ENCODE data around the gene KCNT2. TPM values are rescaled to one million over a fixed set of nuclear protein-coding genes. Genes with fewer than 3 reads are reported as not detected.

Gene KCNT2
- total RNA-seq, 1 experiment from 2014 or later, result 9.1 TPM

- no peak overlapping the region for H2BK15ac ChIP-seq (ENCODE audit: low read depth, low read length)
- no peak overlapping the region for H3K56ac ChIP-seq (ENCODE audit: insufficient read length, low read depth, low read length)
- Mint-ChIP-seq H3K4me1 (peaks cover 16 to 22% of the 10 kb centered on the region in 2 experiments), H3K9me3 (no peaks in the 10 kb centered on the region), H3K27me3 (ENCODE audit: low read depth) (no peaks in the 10 kb centered on the region), H3K36me3 (ENCODE audit: insufficient read depth in 1 of 3, low read depth in 3 of 3) (peaks cover 0 to 6% (median 0%) of the 10 kb centered on the region in 3 experiments; a peak in 3 of 7 replicates), H3K4me3 (no peak overlapping the region), H3K27ac (peak overlapping the region in 2 of 3 experiments; percentile 23 to 70; a peak in 3 of 7 replicates)
- no peak overlapping the region for H2BK120ac ChIP-seq (ENCODE audit: low read depth, low read length, poor library complexity, severe bottlenecking)
- no peak overlapping the region for H3K23ac ChIP-seq (ENCODE audit: insufficient read length, low read depth, low read length)
- H2AK5ac ChIP-seq (ENCODE audit: insufficient read length, low read length), result no peak overlapping the region
- H3K9ac ChIP-seq (ENCODE audit: extremely low read depth, insufficient read length, low read length), result no peak overlapping the region
- no peaks in the 10 kb centered on the region for H3K4me1 ChIP-seq (ENCODE audit: insufficient read depth, low read length)
- no peak for TF ChIP-seq CTCF (conservative IDR thresholded peaks at IDR 0.05)
- no peaks in the 10 kb centered on the region for H3K79me1 ChIP-seq (ENCODE audit: insufficient read depth, low read depth, low read length, poor library complexity, severe bottlenecking)
- no peak overlapping the region for H3K4ac ChIP-seq (ENCODE audit: low read depth, low read length)
- no peaks in the 10 kb centered on the region for H3K27me3 ChIP-seq (ENCODE audit: insufficient read depth, low read length)
- no peaks in the 10 kb centered on the region for H3K79me2 ChIP-seq (ENCODE audit: insufficient read depth, low read length)
- H2AFZ ChIP-seq (ENCODE audit: low read length), result no peak overlapping the region
- no peak overlapping the region for H2BK12ac ChIP-seq (ENCODE audit: insufficient read length, low read depth, low read length)
- no peaks in the 10 kb centered on the region for H3K23me2 ChIP-seq (ENCODE audit: insufficient read length, low read depth, low read length, poor library complexity, severe bottlenecking)
- DNase-seq, result no peak
- no peak overlapping the region for H3T11ph ChIP-seq (ENCODE audit: low read length)
- no peaks in the 10 kb centered on the region for H4K20me1 ChIP-seq (ENCODE audit: control insufficient read depth, insufficient read depth, insufficient read length)
- H4K5ac ChIP-seq (ENCODE audit: insufficient read length, low read depth, low read length), result no peak overlapping the region
- H3K18ac ChIP-seq (ENCODE audit: insufficient read length, low read depth, low read length), result no peak overlapping the region
- no peak overlapping the region for H2BK5ac ChIP-seq (ENCODE audit: insufficient read length, low read length)
- H3K14ac ChIP-seq (ENCODE audit: insufficient read depth, low read length), result no peak overlapping the region
- H4K91ac ChIP-seq (ENCODE audit: insufficient read length, low read depth, low read length), result no peak overlapping the region
- no peak overlapping the region for H3K27ac ChIP-seq (ENCODE audit: insufficient read length, low read depth, low read length)
- no peak overlapping the region for H2BK20ac ChIP-seq (ENCODE audit: low read depth, low read length, poor library complexity, severe bottlenecking)
- WGBS (ENCODE audit: extremely low coverage, insufficient read length, low lambda C conversion rate), result no CpG with 5 or more reads among the region's 1 CpG
- no peak overlapping the region for H4K8ac ChIP-seq (replicated peaks; ENCODE audit: insufficient read length, low read depth, low read length)
- no peak overlapping the region for H3K4me2 ChIP-seq (ENCODE audit: insufficient read depth, insufficient read length, low read length)
- no peaks in the 10 kb centered on the region for H3K9me3 ChIP-seq (ENCODE audit: control insufficient read depth, low read depth, low read length)
Measured at GRCh38 chr1:196373798-196374197, 234.4 kb downstream of the KCNT2 start.

Data from H9 (cell line).